Activated T-cell treated with anti-CD3 and anti-CD28 coated beads for 4 hours (primary cell): Measurements from ENCODE around the gene PITPNB.

Source experiments
- DNase-seq: peaks from one replicate; pipeline ENCODE4 v3.0.0-alpha.2; 2020

Gene PITPNB

GRCh38 chr22:27919222-27919941, at the start of gene PITPNB:
Gene PITPNB, minus strand, starts transcription at chr22:27919256. Its CDS starts 65 bp downstream, at chr22:27919191.
- DNase-seq, result peak; percentile 99

GRCh38 chr22:27966168-27967064, 47.4 kb upstream of the PITPNB start:
- no peak for DNase-seq

GRCh38 chr22:27962268-27963044, 43.4 kb upstream of the PITPNB start:
- DNase-seq, result no peak

DNA sequence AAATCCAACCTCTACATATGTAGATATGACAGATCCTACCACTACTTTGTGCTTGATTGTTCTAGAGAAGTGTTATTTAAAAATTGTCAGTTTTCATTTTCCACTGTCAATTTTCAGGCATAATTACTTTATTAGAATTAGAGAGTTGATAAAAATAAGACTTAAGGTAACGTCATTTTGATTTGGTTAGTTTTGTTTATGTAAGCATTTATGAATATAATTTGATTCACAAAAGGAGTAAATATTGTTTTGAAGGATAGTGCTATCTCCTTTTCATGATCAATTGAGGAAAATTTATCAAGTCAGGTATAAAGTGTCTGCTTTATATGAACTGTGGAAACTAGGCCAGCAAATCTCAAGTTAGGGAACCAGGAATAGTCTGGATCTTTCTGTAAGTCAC, 42.6 kb upstream of the PITPNB start:
- DNase-seq, result no peak

DNA sequence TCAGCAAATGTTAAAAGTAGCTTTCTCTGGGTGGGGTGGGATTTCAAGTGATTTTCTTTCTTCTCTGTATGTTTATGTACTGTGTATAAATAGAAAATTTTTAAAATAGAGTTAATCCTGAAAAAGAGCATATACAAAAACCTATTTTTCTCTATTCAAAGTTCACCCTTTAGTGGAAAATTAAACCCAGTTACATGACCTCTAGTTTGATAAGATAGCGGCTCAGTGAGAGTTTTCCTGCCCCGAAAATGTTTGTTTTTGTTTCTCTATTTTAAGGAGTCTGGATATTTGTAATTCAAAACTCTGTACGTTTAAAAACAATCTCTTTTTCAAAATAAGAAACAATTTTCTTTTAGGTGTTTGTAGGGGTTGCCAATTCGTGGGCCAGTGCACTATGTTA, 42.1 kb upstream of the PITPNB start:
- no peak for DNase-seq

DNA sequence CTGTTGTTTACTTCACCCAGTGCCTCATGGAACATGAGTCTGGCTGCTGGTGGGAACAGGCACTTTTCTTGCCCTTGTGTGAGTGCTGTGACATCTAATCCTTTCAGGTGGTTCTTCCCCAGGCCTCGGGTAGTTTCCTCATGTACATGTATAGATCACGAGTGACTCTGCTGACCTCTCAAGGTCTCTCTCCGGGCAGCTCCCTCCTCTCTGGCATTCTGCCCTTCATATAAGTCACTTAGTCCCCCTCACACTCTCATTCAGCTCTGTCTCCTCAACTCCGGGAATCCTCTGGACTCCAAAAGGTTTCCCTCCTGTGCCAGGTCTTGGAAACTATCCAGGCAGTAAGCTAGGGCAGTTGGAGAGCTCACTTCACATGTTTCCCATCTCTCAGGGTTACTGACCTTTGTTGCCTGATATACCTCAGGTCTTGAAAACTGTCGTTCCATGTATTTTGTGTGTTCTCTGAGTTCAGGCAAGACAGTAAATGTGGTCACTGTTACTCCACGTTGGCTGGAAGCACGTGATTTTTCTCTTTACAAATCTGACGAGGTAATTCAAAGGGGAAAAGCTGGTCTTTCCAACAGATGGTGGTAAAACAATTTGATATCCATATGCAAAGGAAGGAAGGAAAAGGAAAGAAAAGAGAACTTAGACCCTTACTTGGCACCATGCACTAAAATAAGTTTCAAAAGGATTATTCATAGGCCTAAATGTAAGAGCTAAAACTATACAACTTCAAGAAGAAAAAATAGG, 40.5 kb upstream of the PITPNB start:
- DNase-seq, result no peak

- DNase-seq, result no peak
Measured at GRCh38 chr22:27952779-27953178, 33.7 kb upstream of the PITPNB start.

DNA sequence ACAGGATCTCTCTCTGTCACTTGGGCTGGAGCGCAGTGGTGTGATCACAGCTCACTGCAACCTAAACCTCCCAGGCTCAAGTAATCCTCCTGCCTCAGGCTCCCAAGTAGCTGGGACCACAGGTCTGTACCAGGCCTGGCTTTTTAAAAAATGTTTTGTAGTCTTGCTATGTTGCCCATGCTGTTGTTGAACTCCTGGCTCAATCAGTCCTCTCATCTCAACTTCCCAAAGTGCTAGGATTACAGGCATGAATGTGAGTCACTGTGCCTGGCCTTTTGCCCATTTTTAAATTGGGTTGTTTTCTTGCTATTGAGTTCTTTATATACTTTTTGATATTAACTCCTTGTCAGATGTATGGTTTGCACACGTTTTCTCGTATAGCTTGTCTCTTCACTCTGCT, 33.0 kb upstream of the PITPNB start:
- no peak for DNase-seq

DNA sequence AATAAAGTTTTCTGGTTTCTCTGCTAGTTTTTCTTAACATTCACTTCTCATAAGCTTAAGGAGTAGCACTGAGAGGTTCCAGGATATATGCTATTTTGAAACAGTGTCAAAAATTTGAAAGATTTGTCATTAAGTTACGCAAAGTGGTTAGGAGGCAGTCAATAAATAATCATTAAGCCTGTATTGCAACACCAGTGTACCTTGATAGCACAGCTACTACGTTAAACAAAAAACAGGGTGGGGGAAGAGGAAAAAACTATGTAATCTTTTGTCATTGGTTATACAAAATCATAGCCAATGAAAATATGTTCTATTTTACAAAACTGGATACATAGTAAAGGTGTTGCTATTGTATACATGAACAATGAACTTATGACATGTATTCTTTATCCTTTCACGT, 30.4 kb upstream of the PITPNB start:
- DNase-seq, result no peak

GRCh38 chr22:27948569-27948968, 29.5 kb upstream of the PITPNB start:
- DNase-seq, result no peak

- DNase-seq, result no peak
Measured at GRCh38 chr22:27947448-27947847, 28.4 kb upstream of the PITPNB start.

DNA sequence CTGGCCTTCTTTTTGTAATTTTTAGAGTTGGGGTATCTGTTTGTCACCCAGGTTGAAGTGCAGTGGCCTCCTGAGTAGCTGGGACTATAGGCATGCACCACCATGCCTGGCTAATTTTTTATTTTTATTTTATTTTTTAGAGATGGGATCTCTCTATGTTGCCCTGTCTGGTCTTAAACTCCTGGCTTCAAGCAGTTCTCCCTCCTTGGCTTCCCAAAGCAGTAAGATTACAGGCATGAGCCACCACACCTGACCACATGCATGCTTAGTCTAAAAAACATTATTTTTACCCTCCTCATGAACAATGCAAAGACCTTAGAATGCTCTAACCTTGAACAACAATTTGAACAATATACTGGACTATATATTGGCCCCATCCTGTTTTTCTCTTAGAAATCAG, 22.1 kb upstream of the PITPNB start:
- no peak for DNase-seq

DNA sequence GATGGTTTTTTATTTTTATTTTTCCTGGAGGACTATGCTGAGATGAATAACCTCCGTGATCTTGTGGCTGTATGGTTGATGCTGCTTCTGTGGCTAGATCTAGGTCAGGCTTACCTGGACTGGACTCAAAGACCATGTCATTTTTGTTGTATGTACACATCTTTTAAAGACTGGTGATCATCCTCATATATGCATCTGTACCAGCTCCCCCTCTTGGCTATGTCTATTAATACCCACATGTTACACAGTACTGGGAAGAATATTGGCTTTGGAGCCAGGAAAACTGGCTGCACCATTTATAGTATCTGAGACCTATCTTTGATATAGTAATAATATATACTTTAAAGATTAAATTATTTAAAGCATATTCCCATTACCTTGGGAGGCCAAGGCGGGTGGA, 18.4 kb upstream of the PITPNB start:
- DNase-seq, result no peak

- DNase-seq, result no peak
Measured at GRCh38 chr22:27935897-27936296, 16.8 kb upstream of the PITPNB start.

DNA sequence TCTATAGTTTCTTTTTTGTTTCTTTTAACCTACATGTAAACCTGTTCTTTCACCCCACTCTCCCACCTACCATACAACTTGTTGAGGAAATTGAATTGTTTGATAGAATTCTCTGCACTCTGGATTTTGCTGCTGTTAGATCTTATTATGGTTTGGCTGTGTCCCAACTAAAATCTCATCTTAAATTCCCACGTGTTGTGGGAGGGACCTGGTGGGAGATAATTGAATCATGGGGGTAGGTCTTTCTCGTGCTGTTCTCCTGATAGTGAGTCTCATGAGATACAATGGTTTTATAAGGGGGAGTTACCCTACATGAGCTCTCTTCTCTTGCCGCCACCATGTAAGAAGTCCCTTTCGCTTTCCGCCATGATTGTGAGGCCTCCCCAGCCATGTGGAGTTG, 15.0 kb upstream of the PITPNB start:
- DNase-seq, result no peak

- DNase-seq, result no peak
Measured at GRCh38 chr22:27933186-27933983, 14.3 kb upstream of the PITPNB start.

DNA sequence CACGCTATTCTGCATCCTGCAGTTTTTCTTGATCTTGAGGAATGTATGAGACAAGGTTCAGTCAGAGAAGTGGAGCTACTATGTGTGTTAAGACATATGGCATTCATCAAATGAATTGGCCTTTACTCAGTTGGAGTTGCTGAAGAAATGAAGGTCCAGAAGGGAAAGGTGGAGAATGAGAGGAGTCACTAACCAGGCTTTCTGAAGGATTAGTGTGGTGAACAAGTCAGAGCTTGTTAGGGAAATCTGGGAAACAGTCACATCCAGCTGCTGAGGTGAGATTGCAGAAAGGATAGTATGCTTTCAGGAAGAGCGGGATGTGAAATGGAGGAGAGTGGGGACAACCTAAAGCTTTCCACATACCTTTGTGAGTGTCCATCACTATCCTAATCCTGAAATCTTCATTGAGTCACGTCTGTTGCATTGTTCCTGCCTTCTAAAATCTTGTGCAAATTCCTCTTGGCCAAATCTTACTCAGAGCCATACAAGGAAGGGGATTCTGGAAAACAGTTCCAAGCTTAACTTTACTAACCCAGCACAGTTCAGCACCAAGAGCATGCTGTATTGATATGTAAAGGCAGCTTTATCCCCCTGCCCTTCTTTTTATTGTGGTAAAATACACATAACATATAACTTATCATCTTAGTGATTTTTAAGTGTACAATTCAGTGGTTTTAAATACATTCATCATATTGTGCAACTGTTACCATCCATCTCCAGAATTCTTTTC, 11.4 kb upstream of the PITPNB start:
- DNase-seq, result no peak

GRCh38 chr22:27927608-27928007, 8.6 kb upstream of the PITPNB start:
- DNase-seq, result no peak

DNA sequence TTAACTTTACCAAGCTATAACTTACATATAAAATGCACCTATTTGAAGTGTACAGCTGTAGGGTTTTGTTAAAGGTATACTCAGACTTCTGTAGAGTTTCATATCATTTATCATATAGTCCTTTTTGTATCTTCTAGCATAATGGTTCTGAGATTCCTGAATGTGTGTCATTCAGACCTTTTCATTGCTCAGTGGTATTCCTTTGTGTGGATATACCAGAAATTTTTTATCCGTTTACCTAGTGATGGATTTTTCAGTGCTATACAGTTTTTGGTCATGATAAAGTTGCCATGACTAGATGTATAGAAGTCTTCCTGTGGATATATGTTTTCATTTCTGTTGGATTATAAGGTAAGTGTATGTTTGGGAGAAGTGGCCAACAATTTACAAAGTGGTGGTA, 6.3 kb upstream of the PITPNB start:
- no peak for DNase-seq

DNA sequence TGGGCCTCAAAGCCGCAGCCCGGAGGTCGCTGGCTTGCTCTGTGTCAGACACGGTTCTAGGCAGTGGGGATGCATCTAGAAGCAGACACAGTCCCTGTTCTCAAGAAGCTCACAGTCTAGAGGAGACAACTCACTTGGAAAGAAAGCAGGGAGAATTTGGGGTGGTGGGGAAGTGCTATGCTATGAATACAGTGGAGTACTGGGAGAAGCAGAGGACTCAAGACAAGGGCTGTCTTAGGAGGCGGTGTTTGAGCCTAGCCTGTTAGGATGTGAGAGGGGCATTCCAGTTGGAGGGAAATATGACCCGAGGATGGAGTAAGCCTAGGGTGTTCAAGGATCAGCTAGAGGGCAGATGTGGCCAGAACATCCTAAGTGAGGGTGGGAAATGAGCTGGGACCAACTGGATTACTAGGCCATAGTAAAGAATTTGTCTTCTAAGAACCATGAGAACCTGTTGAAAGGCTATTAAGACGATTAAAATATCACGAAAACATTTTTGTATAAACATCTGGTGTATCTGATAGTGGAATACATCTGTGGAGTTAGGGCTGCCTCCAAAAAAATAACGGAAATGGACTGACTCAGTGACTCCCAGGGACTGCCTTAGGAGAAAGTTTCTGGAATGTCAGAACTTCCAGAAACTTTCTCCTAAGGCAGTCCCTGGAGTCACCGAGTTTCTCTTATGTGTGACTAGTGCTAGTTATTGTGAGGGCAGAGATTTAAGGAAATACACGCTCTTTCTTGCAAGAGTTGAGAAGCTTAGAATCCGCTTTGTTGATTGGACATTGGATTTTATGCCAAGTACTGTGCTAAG, 1.1 kb upstream of the PITPNB start:
- no peak for DNase-seq
